Glutamatergic neuron (in vitro differentiated cells): ENCODE results near the gene TMEM132A. TPM values are rescaled to one million over a fixed set of nuclear protein-coding genes. Genes with fewer than 3 reads are reported as not detected.
A peak's percentile ranks its signal among the peaks of the same experiment; 100 is the strongest.

Experiments
- DNase-seq: peaks from one replicate; pipeline ENCODE4 v3.0.0; 2022
- H3K27ac Mint-ChIP-seq: one replicate; pipeline ENCODE4 v1.8.0; 2020; ENCODE audit warnings: mild to moderate bottlenecking, mixed read lengths, inconsistent platforms; ENCODE audit not compliant: unreplicated experiment
- H3K27me3 Mint-ChIP-seq: one replicate; pipeline ENCODE4 v1.8.0; 2020; ENCODE audit warnings: mild to moderate bottlenecking, moderate library complexity, mixed read lengths, inconsistent platforms; ENCODE audit not compliant: unreplicated experiment
- H3K36me3 Mint-ChIP-seq: one replicate; pipeline ENCODE4 v1.8.0; 2020; ENCODE audit warnings: mild to moderate bottlenecking, mixed read lengths, inconsistent platforms; ENCODE audit not compliant: unreplicated experiment
- H3K4me1 Mint-ChIP-seq: one replicate; pipeline ENCODE4 v1.8.0; 2020; ENCODE audit warnings: mild to moderate bottlenecking, low read depth, mixed read lengths, inconsistent platforms; ENCODE audit not compliant: unreplicated experiment
- H3K4me3 Mint-ChIP-seq: one replicate; pipeline ENCODE4 v1.8.0; 2020; ENCODE audit warnings: mild to moderate bottlenecking, mixed read lengths, inconsistent platforms; ENCODE audit not compliant: unreplicated experiment
- H3K9me3 Mint-ChIP-seq: one replicate; pipeline ENCODE4 v1.8.0; 2020; ENCODE audit warnings: mild to moderate bottlenecking, moderate library complexity, mixed read lengths, inconsistent platforms; ENCODE audit not compliant: unreplicated experiment
- long read RNA-seq: library from polyadenylated mRNA; unstranded; transcript quantifications from one replicate; pipeline ENCODE4 v2.0.0, GENCODE V29; 2020; ENCODE audit not compliant: unreplicated experiment
- total RNA-seq: library from RNA; stranded (reverse); fragmentation: NEBNext Ultra II Directional; extraction: Animal tissue kit (Norgen Biotek cat#: 25700); gene quantifications from one replicate; pipeline ENCODE4 v1.2.1, GENCODE V29; 2021; ENCODE audit not compliant: unreplicated experiment
- TF ChIP-seq, protein P1 (sequence below): fragments of 200-600 bp; sonication (generic); IDR thresholded peaks from one replicate; pipeline ENCODE4 v1.5.0; 2021; ENCODE audit not compliant: partially characterized antibody, unreplicated experiment

TMEM132A gene, protein sequence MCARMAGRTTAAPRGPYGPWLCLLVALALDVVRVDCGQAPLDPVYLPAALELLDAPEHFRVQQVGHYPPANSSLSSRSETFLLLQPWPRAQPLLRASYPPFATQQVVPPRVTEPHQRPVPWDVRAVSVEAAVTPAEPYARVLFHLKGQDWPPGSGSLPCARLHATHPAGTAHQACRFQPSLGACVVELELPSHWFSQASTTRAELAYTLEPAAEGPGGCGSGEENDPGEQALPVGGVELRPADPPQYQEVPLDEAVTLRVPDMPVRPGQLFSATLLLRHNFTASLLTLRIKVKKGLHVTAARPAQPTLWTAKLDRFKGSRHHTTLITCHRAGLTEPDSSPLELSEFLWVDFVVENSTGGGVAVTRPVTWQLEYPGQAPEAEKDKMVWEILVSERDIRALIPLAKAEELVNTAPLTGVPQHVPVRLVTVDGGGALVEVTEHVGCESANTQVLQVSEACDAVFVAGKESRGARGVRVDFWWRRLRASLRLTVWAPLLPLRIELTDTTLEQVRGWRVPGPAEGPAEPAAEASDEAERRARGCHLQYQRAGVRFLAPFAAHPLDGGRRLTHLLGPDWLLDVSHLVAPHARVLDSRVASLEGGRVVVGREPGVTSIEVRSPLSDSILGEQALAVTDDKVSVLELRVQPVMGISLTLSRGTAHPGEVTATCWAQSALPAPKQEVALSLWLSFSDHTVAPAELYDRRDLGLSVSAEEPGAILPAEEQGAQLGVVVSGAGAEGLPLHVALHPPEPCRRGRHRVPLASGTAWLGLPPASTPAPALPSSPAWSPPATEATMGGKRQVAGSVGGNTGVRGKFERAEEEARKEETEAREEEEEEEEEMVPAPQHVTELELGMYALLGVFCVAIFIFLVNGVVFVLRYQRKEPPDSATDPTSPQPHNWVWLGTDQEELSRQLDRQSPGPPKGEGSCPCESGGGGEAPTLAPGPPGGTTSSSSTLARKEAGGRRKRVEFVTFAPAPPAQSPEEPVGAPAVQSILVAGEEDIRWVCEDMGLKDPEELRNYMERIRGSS
- total RNA-seq = 664 TPM
- long read RNA-seq, transcript TMEM132A-201 (11 exons, 3,480 nt) = major isoform, 5 of 48 reads
- long read RNA-seq, partial matches to known transcripts = 34 of 48 reads
- long read RNA-seq, other reads (novel, unspliced or antisense) = 4 of 48 reads

DNA sequence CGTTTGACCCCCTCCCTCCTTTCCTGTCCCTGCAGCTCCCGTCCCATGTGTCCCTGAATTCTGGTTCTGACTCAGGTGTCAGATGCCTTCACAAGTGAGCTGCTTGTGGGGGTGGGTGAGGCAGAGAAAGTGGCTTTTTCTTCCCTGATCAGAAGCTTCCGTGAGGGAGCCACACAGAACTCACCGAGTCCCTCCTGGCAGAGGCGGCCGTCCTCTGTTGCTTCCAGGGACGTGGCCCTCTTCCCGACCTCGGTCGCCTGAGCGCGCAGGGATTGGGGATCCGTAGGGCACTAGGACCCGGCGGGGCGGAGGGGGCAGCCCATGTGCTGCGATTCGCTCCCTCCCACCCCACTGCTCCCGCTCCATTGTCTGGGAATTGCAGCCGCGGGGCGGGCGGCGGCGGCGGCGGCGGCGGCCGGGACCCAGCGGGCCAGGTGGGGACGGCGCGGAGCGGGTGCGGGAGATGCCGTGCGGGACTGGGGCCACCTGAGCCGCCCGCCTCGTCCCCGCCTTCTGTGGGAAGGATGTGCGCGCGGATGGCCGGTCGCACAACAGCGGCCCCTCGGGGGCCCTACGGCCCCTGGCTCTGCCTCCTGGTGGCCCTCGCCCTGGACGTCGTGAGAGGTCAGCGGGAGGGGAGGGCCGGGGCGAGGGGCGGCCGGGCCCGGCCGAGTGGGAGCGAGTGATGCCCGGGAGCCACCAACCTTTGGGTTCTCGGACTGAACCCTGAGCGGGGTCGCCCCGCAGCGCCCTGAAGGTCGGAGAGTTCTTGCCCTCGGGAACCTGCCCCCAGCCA lies at the start of gene TMEM132A:
Gene TMEM132A, plus strand, starts transcription at position 351 of the 796 bp plus-strand sequence. Its CDS starts 174 bp downstream, at position 525.
- DNase-seq = peak; percentile 90
- H3K9me3 Mint-ChIP-seq = peaks cover 13% of the 10 kb centered on the region
- H3K4me1 Mint-ChIP-seq = peaks cover 24% of the 10 kb centered on the region
- H3K4me3 Mint-ChIP-seq = peak within 1 kb of the TSS; percentile 98
- H3K27me3 Mint-ChIP-seq = peaks cover 11% of the 10 kb centered on the region
- TF ChIP-seq, protein P1, sequence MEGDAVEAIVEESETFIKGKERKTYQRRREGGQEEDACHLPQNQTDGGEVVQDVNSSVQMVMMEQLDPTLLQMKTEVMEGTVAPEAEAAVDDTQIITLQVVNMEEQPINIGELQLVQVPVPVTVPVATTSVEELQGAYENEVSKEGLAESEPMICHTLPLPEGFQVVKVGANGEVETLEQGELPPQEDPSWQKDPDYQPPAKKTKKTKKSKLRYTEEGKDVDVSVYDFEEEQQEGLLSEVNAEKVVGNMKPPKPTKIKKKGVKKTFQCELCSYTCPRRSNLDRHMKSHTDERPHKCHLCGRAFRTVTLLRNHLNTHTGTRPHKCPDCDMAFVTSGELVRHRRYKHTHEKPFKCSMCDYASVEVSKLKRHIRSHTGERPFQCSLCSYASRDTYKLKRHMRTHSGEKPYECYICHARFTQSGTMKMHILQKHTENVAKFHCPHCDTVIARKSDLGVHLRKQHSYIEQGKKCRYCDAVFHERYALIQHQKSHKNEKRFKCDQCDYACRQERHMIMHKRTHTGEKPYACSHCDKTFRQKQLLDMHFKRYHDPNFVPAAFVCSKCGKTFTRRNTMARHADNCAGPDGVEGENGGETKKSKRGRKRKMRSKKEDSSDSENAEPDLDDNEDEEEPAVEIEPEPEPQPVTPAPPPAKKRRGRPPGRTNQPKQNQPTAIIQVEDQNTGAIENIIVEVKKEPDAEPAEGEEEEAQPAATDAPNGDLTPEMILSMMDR = no peak
- peaks cover 8% of the 10 kb centered on the region for H3K36me3 Mint-ChIP-seq
- H3K27ac Mint-ChIP-seq = peak within 1 kb of the TSS; percentile 96

DNA sequence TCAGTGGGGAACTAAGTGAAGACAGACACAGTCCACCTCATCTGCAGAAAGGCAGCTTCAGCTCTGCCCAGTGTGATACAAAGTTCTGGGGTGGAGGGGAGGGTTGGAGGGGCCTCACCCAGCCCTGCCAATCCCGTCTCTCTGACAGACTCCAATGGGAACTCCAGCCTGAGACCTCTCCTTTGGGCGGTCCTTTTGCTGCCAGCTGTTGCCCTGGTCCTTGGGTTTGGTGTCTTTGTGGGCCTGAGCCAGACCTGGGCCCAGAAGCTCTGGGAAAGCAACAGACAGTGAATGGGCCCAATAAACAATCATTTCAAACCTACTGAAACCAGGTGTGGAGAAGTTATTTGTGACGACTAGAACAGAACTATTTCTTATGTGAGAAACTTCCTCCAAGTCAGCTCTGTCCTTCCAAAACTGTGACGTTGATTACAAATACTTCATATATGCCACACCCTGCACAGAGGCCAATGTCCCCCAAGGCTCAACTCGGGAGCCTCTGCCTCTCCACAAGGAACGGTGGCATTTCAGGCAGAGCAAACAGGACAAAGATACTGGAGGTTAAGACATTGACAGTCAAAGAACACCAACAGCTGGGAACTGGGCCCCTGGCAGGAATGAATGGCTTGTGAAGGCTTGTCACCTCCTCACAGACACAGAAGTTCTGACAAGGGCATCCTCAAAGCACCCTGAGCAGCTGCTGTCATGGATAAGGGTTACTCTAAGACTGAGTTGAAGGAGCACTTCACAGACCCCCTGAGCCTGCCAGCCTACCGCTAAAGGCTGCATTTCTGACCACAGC lies 48.7 kb upstream of the TMEM132A start:
- Mint-ChIP-seq H3K27ac (no peak overlapping the region), H3K4me3 (no peak overlapping the region), H3K9me3 (no peaks in the 10 kb centered on the region), H3K4me1 (peaks cover 3% of the 10 kb centered on the region), H3K27me3 (peaks cover 3% of the 10 kb centered on the region), H3K36me3 (no peaks in the 10 kb centered on the region)
- no peak for DNase-seq
- TF ChIP-seq, protein P1 = no peak

DNA sequence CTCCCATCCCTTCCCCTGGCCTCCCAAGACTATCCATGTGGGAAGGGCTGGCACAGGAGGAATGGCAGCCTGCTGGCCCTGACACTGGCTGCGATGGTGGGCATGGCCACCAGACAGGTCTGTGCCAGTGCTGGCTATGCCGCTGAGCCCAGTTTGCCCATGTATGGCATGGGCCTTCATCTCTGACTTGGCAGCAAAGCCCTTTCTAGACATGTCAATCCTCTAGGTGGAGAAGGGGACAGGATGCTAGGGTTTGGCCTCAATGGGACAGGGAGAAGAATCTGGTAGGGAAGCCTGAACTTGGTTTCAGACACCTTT lies 48.1 kb upstream of the TMEM132A start:
- Mint-ChIP-seq H3K4me1 (peaks cover 3% of the 10 kb centered on the region), H3K9me3 (no peaks in the 10 kb centered on the region), H3K27ac (no peak overlapping the region), H3K4me3 (no peak overlapping the region), H3K27me3 (peaks cover 5% of the 10 kb centered on the region), H3K36me3 (no peaks in the 10 kb centered on the region)
- TF ChIP-seq, protein P1 = no peak
- no peak for DNase-seq
